Sigmoid colon (tissue), 7 donors: ENCODE results near the gene KCNH5. TPM values are rescaled to one million over a fixed set of nuclear protein-coding genes. Genes with fewer than 3 reads are reported as not detected.
"Not testable (repeated sequence)": the region's sequence is repeated elsewhere in the genome, so short reads cannot be mapped to it uniquely, and the experiment has no call there.

Experiments
- DNase-seq: peaks from one replicate; pipeline ENCODE4 v3.0.0-alpha.2; 2019
- H3K27ac ChIP-seq, 4 donors: fragments of 200-600 bp; sonication (generic); one replicate each; pipeline ENCODE4 v1.5.1; 2016 to 2019; ENCODE audit warnings: mild to moderate bottlenecking in 1 of 4
- H3K27me3 ChIP-seq, 3 donors: fragments of 200-600 bp; sonication (generic); one replicate each; pipeline ENCODE4 v1.5.1; 2019; ENCODE audit warnings: mild to moderate bottlenecking in 1 of 3
- H3K36me3 ChIP-seq, 4 donors: fragments of 200-600 bp; sonication (generic); one replicate each; pipeline ENCODE4 v1.5.1; 2016 to 2019
- H3K4me1 ChIP-seq, 4 donors: fragments of 200-600 bp; sonication (generic); one replicate each; pipeline ENCODE4 v1.5.1; 2017 to 2019
- H3K4me3 ChIP-seq, 4 donors: fragments of 200-600 bp; sonication (generic); one replicate each; pipeline ENCODE4 v1.5.1; 2017 to 2019; ENCODE audit warnings: mild to moderate bottlenecking in 2 of 4, moderate library complexity in 1 of 4
- H3K9me3 ChIP-seq, 4 donors: fragments of 200-600 bp in 3 of 4; sonication (generic) in 3 of 4; one replicate each; pipeline versions ENCODE4 v1.5.1 to v1.6.1; 2013 to 2019
- CTCF ChIP-seq, 4 experiments: fragments of 450-650 bp in 3 of 4; fragments of 200-600 bp in 1 of 4; IDR thresholded peaks; one replicate each; pipeline ENCODE4 v1.5.1; 2016 to 2019; ENCODE audit warnings: antibody characterized with exemption in 4 of 4, mild to moderate bottlenecking in 3 of 4, moderate library complexity in 2 of 4
- EP300 ChIP-seq, 4 donors: sonication (generic); formaldehyde crosslinking; IDR thresholded peaks; one replicate each; pipeline ENCODE4 v1.6.1; 2017; ENCODE audit warnings: antibody characterized with exemption in 4 of 4
- POLR2A ChIP-seq, 2 donors: fragments of 450-650 bp; IDR thresholded peaks; one replicate each; pipeline ENCODE4 v1.6.1; 2016; ENCODE audit warnings: antibody characterized with exemption in 2 of 2, mild to moderate bottlenecking in 2 of 2, moderate library complexity in 2 of 2
- POLR2AphosphoS5 ChIP-seq, 4 donors: sonication (generic); formaldehyde crosslinking; IDR thresholded peaks; one replicate each; pipeline ENCODE4 v1.6.1; 2017; ENCODE audit warnings: antibody characterized with exemption in 4 of 4
- WGBS, 2 donors: extraction: QIAGEN DNeasy Blood & Tissue Kit; methylation state at CpG; one replicate each; pipeline ENCODE4 v1.1.7; 2013; 5-methylcytosine and 5-hydroxymethylcytosine counted together
- intact Hi-C: fragments of 100-400 bp; cut with DNase I; formaldehyde crosslinking; loops from one replicate; pipeline ENCODE4 v1.15.1; 2023
- polyA plus RNA-seq, 3 donors: library from polyadenylated mRNA; stranded (reverse); fragments of 200-250 nt; gene quantifications; one replicate each; pipeline ENCODE4 v1.2.3, GENCODE V29; 2013
- total RNA-seq, 4 donors: library from RNA; depleted of rRNA; stranded (reverse); fragments of >200 nt; gene quantifications; one replicate each; pipeline ENCODE4 v1.1.0, GENCODE V29; 2016
- donor health status: healthy with polysubstance abuse.
- donor health status: Bipolar disorder and iron deficiency.
- donor health status: healthy.

Gene KCNH5
- total and polyA plus RNA-seq, 7 donors: 0.09 to 0.36 (median 0.27) TPM; not detected in 2

- Histone ChIP-seq H3K27ac (no peak overlapping the region), H3K4me1 (no peaks in the 10 kb centered on the region), H3K36me3 (no peaks in the 10 kb centered on the region), H3K27me3 (no peaks in the 10 kb centered on the region), H3K9me3 (peaks cover 0 to 4% (median 0%) of the 10 kb centered on the region in 4 donors), H3K4me3 (no peak overlapping the region)
- intact Hi-C loops: no loop called here
- TF ChIP-seq POLR2A (IDR thresholded peaks at IDR 0.05): no peak
- TF ChIP-seq POLR2AphosphoS5 (IDR thresholded peaks at IDR 0.05): no peak
- TF ChIP-seq CTCF (IDR thresholded peaks at IDR 0.05): no peak
- TF ChIP-seq EP300 (IDR thresholded peaks at IDR 0.05): no peak
- no peak for DNase-seq
- WGBS, 2 donors: 81 to 84% methylated on average over 5 of the region's 5 CpGs
These were observed 252.7 kb downstream of the KCNH5 start for GRCh38 chr14:62792578-62792977.

- H3K27ac ChIP-seq, intact Hi-C loops, H3K36me3 ChIP-seq, H3K4me3 ChIP-seq, H3K4me1 ChIP-seq, H3K27me3 ChIP-seq, DNase-seq, H3K9me3 ChIP-seq: not testable (repeated sequence)
- WGBS, 2 donors: 71 to 84% methylated on average over 15 of the region's 15 CpGs
These were observed 263.9 kb downstream of the KCNH5 start for GRCh38 chr14:62781328-62781727.

- TF ChIP-seq CTCF (IDR thresholded peaks at IDR 0.05) (no peak), POLR2AphosphoS5 (IDR thresholded peaks at IDR 0.05) (no peak), POLR2A (IDR thresholded peaks at IDR 0.05) (no peak), EP300 (IDR thresholded peaks at IDR 0.05) (no peak)
- Histone ChIP-seq H3K27me3 (no peaks in the 10 kb centered on the region), H3K4me1 (no peaks in the 10 kb centered on the region), H3K9me3 (peaks cover 0 to 4% (median 0%) of the 10 kb centered on the region in 4 donors), H3K4me3 (no peak overlapping the region), H3K36me3 (no peaks in the 10 kb centered on the region), H3K27ac (no peak overlapping the region)
- intact Hi-C loops: no loop called here
- 72 to 75% methylated on average over 1 of the region's 1 CpG for WGBS, 2 donors
- DNase-seq: no peak
These were observed 266.4 kb downstream of the KCNH5 start for GRCh38 chr14:62778852-62779251.

GRCh38 chr14:62778310-62778709 is 266.9 kb downstream of the KCNH5 start:
- H3K27ac ChIP-seq: no peak overlapping the region
- TF ChIP-seq POLR2AphosphoS5 (IDR thresholded peaks at IDR 0.05) (no peak), CTCF (IDR thresholded peaks at IDR 0.05) (no peak), POLR2A (IDR thresholded peaks at IDR 0.05) (no peak), EP300 (IDR thresholded peaks at IDR 0.05) (no peak)
- H3K4me1 ChIP-seq: no peaks in the 10 kb centered on the region
- H3K4me3 ChIP-seq: no peak overlapping the region
- WGBS, 2 donors: 64% methylated on average over 2 of the region's 2 CpGs
- intact Hi-C loops: no loop called here
- H3K36me3 ChIP-seq: no peaks in the 10 kb centered on the region
- peaks cover 0 to 4% (median 0%) of the 10 kb centered on the region in 4 donors for H3K9me3 ChIP-seq
- no peak for DNase-seq
- no peaks in the 10 kb centered on the region for H3K27me3 ChIP-seq

GRCh38 chr14:62777510-62777909 is 267.7 kb downstream of the KCNH5 start:
- intact Hi-C loops: no loop called here
- H3K27ac ChIP-seq: no peak overlapping the region
- H3K4me3 ChIP-seq: no peak overlapping the region
- H3K4me1 ChIP-seq: no peaks in the 10 kb centered on the region
- whole genome bisulfite sequencing, 2 donors: 79 to 85% methylated on average over 2 of the region's 2 CpGs
- no peak for DNase-seq
- no peaks in the 10 kb centered on the region for H3K36me3 ChIP-seq
- no peaks in the 10 kb centered on the region for H3K27me3 ChIP-seq
- H3K9me3 ChIP-seq: peaks cover 0 to 4% (median 0%) of the 10 kb centered on the region in 4 donors
- no peak for TF ChIP-seq POLR2AphosphoS5 (IDR thresholded peaks at IDR 0.05)
- TF ChIP-seq CTCF (IDR thresholded peaks at IDR 0.05): no peak
- TF ChIP-seq POLR2A (IDR thresholded peaks at IDR 0.05): no peak
- no peak for TF ChIP-seq EP300 (IDR thresholded peaks at IDR 0.05)
